HepG2 (cell line): ENCODE results near the gene NPTXR. TPM values are rescaled to one million over a fixed set of nuclear protein-coding genes. Genes with fewer than 3 reads are reported as not detected.

Source experiments
- ATAC-seq: fragments of 200-7000 bp; cut with Tn5 transposase; 3 replicates; pipeline ENCODE4 v1.9.1; 2020; ENCODE audit warnings: mild to moderate bottlenecking, moderate library complexity
- BruUV-seq: library from RNA; stranded (reverse); fragments of 400-500 nt; replicated peaks from 2 replicates; lab custom pipeline; 2021; lab: Mats Ljungman, UMichigan
- CTCF ChIA-PET: fragments of 300-600 bp; formaldehyde crosslinking; extraction: SDS; loops from one replicate; lab custom pipeline; 2021; ENCODE audit warnings: low total read pairs, inconsistent platforms, low intra/inter-chr PET ratio; lab: Yijun Ruan, JAX
- POLR2A ChIA-PET: fragments of 350-600 bp; sonication (Branson Sonifier 250); formaldehyde crosslinking; loops from one replicate; lab custom pipeline; 2020; ENCODE audit warnings: antibody characterized with exemption, inconsistent platforms; lab: Yijun Ruan, JAX
- DNase-seq: peaks from one replicate; pipeline ENCODE4 v3.0.0-alpha.2; 2015; ENCODE audit warnings: low spot score
- FAIRE-seq: peaks from 3 replicates; lab custom pipeline; 2011; peaks lifted over from hg19 to GRCh38; lab: Jason Lieb, UNC
- H2AFZ ChIP-seq: one replicate; pipeline ENCODE4 v1.6.1; 2011; ENCODE audit warnings: low read length, inconsistent platforms
- H3K27ac ChIP-seq: fragments of 300-600 bp; 3 replicates; pipeline ENCODE4 v1.8.0; 2011; ENCODE audit warnings: mixed run types, mild to moderate bottlenecking, mixed read lengths, low read length, inconsistent platforms; ENCODE audit not compliant: insufficient read depth; ENCODE audit errors: extremely low read length
- H3K27me3 ChIP-seq, 2 experiments: fragments of 200-600 bp in 1 of 2; 2 replicates in 1 of 2; 3 replicates in 1 of 2; pipeline versions ENCODE4 v1.6.0 to v1.8.0; 2011; ENCODE audit warnings: low read length in 2 of 2, mild to moderate bottlenecking in 2 of 2, moderate library complexity in 2 of 2, inconsistent platforms in 1 of 2; ENCODE audit not compliant: insufficient read depth in 2 of 2, control insufficient read depth in 1 of 2
- H3K36me3 ChIP-seq, 2 experiments: fragments of 200-600 bp in 1 of 2; replicated peaks in 1 of 2; 2 replicates in 1 of 2; 3 replicates in 1 of 2; pipeline versions ENCODE4 v1.5.1 to v1.8.0; 2011; ENCODE audit warnings: low read length in 2 of 2, inconsistent platforms in 1 of 2; ENCODE audit not compliant: insufficient read depth in 2 of 2, control insufficient read depth in 1 of 2
- H3K4me1 ChIP-seq: 2 replicates; pipeline ENCODE4 v1.5.1; 2012; ENCODE audit warnings: low read length, inconsistent platforms; ENCODE audit not compliant: insufficient read depth
- H3K4me2 ChIP-seq: 2 replicates; pipeline ENCODE4 v1.6.0; 2011; ENCODE audit warnings: low read depth, low read length, inconsistent platforms
- H3K4me3 ChIP-seq, 3 experiments: fragments of 200-600 bp in 1 of 3; sonication (generic), shearing (Covaris generic) in 1 of 3; replicated peaks in 1 of 3; 2 replicates each; pipeline ENCODE4 v1.5.1; 2011 to 2016; ENCODE audit warnings: low read length in 3 of 3, inconsistent platforms in 2 of 3, low read depth in 2 of 3, mild to moderate bottlenecking in 2 of 3, control low read depth in 1 of 3, mixed read lengths in 1 of 3; ENCODE audit not compliant: insufficient read depth in 1 of 3
- H3K79me2 ChIP-seq: one replicate; pipeline ENCODE4 v1.6.1; 2011; ENCODE audit warnings: low read length, inconsistent platforms; ENCODE audit not compliant: insufficient read depth
- H3K9ac ChIP-seq: 2 replicates; pipeline ENCODE4 v1.6.0; 2011; ENCODE audit warnings: mild to moderate bottlenecking, low read depth, low read length, inconsistent platforms; ENCODE audit not compliant: insufficient read depth
- H3K9me3 ChIP-seq: 2 replicates; pipeline ENCODE4 v1.5.1; 2012; ENCODE audit warnings: mild to moderate bottlenecking, low read length
- H4K20me1 ChIP-seq: 2 replicates; pipeline ENCODE4 v1.6.0; 2011; ENCODE audit warnings: inconsistent platforms, mild to moderate bottlenecking, low read length, moderate library complexity; ENCODE audit not compliant: insufficient read depth
- DRAP1 ChIP-seq: IDR thresholded peaks from 2 replicates; pipeline ENCODE4 v1.6.1; 2016; ENCODE audit warnings: missing genetic modification reagents, missing compliant biosample characterization
- HNF1B ChIP-seq: sonication (generic); formaldehyde crosslinking; IDR thresholded peaks from 2 replicates; pipeline ENCODE4 v1.5.1; 2020; ENCODE audit warnings: mild to moderate bottlenecking, moderate library complexity, missing genetic modification reagents
- SMC3 ChIP-seq: IDR thresholded peaks from 2 replicates; pipeline ENCODE4 v1.6.1; 2011; ENCODE audit warnings: low read length, improper control_type of control experiment
- SRSF4 ChIP-seq: fragments of 200-400 bp; formaldehyde crosslinking; IDR thresholded peaks from one replicate; pipeline ENCODE4 v1.6.1; 2018; ENCODE audit warnings: mild to moderate bottlenecking, low read depth, low read length, moderate library complexity; ENCODE audit not compliant: poor library complexity, severe bottlenecking
- THAP11 ChIP-seq: IDR thresholded peaks from 2 replicates; pipeline ENCODE4 v1.6.1; 2016; ENCODE audit warnings: missing biosample characterization, missing genetic modification reagents
- TRAFD1 ChIP-seq: sonication (generic); formaldehyde crosslinking; IDR thresholded peaks from 2 replicates; pipeline ENCODE4 v1.5.1; 2020; ENCODE audit warnings: missing genetic modification reagents, mild to moderate bottlenecking, borderline replicate concordance
- ZNF143 ChIP-seq: sonication (generic); formaldehyde crosslinking; IDR thresholded peaks from 2 replicates; pipeline ENCODE4 v1.4.0; 2020; ENCODE audit warnings: missing genetic modification reagents
- ZNF280D ChIP-seq: sonication (generic); formaldehyde crosslinking; IDR thresholded peaks from 2 replicates; pipeline ENCODE4 v1.5.1; 2020; ENCODE audit warnings: mild to moderate bottlenecking, missing genetic modification reagents
- ZNF558 ChIP-seq: sonication (generic); formaldehyde crosslinking; IDR thresholded peaks from 2 replicates; pipeline ENCODE4 v1.9.0; 2022; ENCODE audit warnings: mild to moderate bottlenecking, missing genetic modification reagents, borderline replicate concordance
- ZNF616 ChIP-seq: sonication (generic); formaldehyde crosslinking; IDR thresholded peaks from 2 replicates; pipeline ENCODE4 v1.5.0; 2020; ENCODE audit warnings: low read depth, mild to moderate bottlenecking, missing genetic modification reagents
- ZNF747 ChIP-seq: sonication (generic); formaldehyde crosslinking; IDR thresholded peaks from 2 replicates; pipeline ENCODE4 v1.8.1; 2023; ENCODE audit warnings: missing genetic modification reagents, mild to moderate bottlenecking, borderline replicate concordance
- WGBS: methylation state at CpG from one replicate; pipeline ENCODE4 v1.1.6; 2017; ENCODE audit warnings: low lambda C conversion rate; 5-methylcytosine and 5-hydroxymethylcytosine counted together
- in situ Hi-C: cut with HindIII; loops from 2 replicates; pipeline ENCODE4 v1.10.0; 2017; ENCODE audit warnings: low pct_unique_long_range_greater_than_20kb; ENCODE audit not compliant: extremely low pct_ligation_motif_present
- intact Hi-C: fragments of 100-400 bp; cut with micrococcal nuclease; formaldehyde crosslinking; loops from one replicate; pipeline ENCODE4 v1.10.0; 2022; ENCODE audit not compliant: unreplicated experiment
- polyA plus RNA-seq, 8 experiments: library from polyadenylated mRNA; depleted of rRNA in 3 of 8; stranded (reverse) in 7 of 8; unstranded in 1 of 8; fragments of >200 nt; fragmentation: Illumina TruSeq in 4 of 8; extraction: Trizol in 4 of 8; gene quantifications; 2 replicates each; pipeline versions ENCODE4 v1.2.1 to v1.2.3, GENCODE V29; 2011 to 2016; ENCODE audit warnings: low read depth in 4 of 8, missing spikeins in 1 of 8, mixed read lengths in 1 of 8; ENCODE audit not compliant: insufficient read depth in 1 of 8
- total RNA-seq, 5 experiments: library from RNA; depleted of rRNA; stranded (reverse); fragments of >200 nt; fragmentation: Illumina TruSeq; extraction: Trizol; gene quantifications; 2 replicates each; pipeline ENCODE4 v1.2.3, GENCODE V29; 2016; ENCODE audit warnings: low read depth in 1 of 5

The NPTXR gene
- total and polyA plus RNA-seq, 2 of the 13 experiments (the other 11 are each of a cell fraction or from before 2014, with no cell fraction given): 2.6 to 4.8 TPM

GRCh38 chr22:38839686-38840085, 4.1 kb downstream of the NPTXR start:
- POLR2A ChIA-PET: interaction anchor here (0.7 kb wide), 1 partner anchor 14 kb away, joined by 3 read pairs; no protein-coding TSS in a partner anchor
- in situ Hi-C loops: no loop called here
- no TSS peak for BruUV-seq

DNA sequence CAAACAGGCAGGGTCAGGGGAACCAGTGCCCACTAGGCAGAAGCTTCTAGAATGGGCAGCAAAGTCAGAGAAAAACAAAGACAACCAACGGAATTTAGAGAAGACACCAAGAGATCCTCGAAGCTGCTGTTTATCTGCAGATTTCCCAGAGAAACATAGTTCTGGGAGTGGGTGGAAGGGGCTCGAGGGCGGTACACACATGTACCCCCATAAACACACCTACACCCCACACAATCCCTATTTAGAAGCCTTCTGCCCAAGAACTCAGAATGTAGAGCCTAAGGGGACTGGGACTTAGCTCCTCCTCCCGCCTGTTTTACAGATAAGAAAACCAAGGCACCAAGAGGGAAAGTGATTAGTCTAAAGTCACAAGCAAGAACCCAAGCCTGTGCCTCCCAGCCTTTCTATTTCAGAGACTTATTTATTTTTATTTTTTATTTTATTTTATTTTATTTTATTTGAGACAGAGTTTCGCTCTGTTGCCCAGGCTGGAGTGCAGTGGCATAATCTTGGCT, 6.4 kb downstream of the NPTXR start:
- Histone ChIP-seq H3K36me3 (no peaks in the 10 kb centered on the region), H3K4me3 (no peak overlapping the region), H3K27ac (no peak overlapping the region), H2AFZ (no peak overlapping the region), H4K20me1 (no peaks in the 10 kb centered on the region; the same call in 1 of the 2 replicates), H3K9me3 (no peaks in the 10 kb centered on the region), H3K4me2 (no peak overlapping the region), H3K79me2 (no peaks in the 10 kb centered on the region), H3K27me3 (no peaks in the 10 kb centered on the region), H3K9ac (no peak overlapping the region), H3K4me1 (peaks cover 37% of the 10 kb centered on the region)
- DNase-seq: no peak
- BruUV-seq: no TSS peak
- FAIRE-seq: no peak
- in situ Hi-C loops: no loop called here
- no peak for ATAC-seq
- ChIA-PET POLR2A (no interaction called here), CTCF (no interaction called here)
- 93% methylated on average over 6 of the region's 6 CpGs for WGBS
- intact Hi-C loops: no loop called here
- TF ChIP-seq SRSF4: no peak
- TF ChIP-seq DRAP1: no peak
- TF ChIP-seq TRAFD1 (CRISPR knock-in tag): no peak
- no peak for TF ChIP-seq SMC3
- TF ChIP-seq ZNF280D: no peak

More at GRCh38 chr22:38839686-38840085, 4.1 kb downstream of the NPTXR start:
- Histone ChIP-seq H3K4me3 (no peak overlapping the region), H2AFZ (no peak overlapping the region), H3K27ac (no peak overlapping the region), H3K79me2 (no peaks in the 10 kb centered on the region), H3K36me3 (no peaks in the 10 kb centered on the region), H4K20me1 (no peaks in the 10 kb centered on the region), H3K9ac (no peak overlapping the region), H3K9me3 (no peaks in the 10 kb centered on the region), H3K4me2 (no peak overlapping the region), H3K27me3 (no peaks in the 10 kb centered on the region), H3K4me1 (peaks cover 50% of the 10 kb centered on the region)
- intact Hi-C loops: loop anchor here (10.0 kb wide), 1 partner anchor 75 kb away; no protein-coding TSS in a partner anchor
- no peak for ATAC-seq
- no peak for FAIRE-seq
- no peak for DNase-seq
- 92% methylated on average over 1 of the region's 1 CpG for WGBS
- no peak for TF ChIP-seq ZNF747 (CRISPR knock-in tag)
- no peak for TF ChIP-seq ZNF143 (CRISPR knock-in tag)
- no peak for TF ChIP-seq THAP11 (CRISPR knock-in tag)
- no peak for TF ChIP-seq ZNF558
- TF ChIP-seq HNF1B (CRISPR knock-in tag): no peak
- no peak for TF ChIP-seq ZNF616 (CRISPR knock-in tag)
- CTCF ChIA-PET: no interaction called here
